Activated T-cell treated with anti-CD3 and anti-CD28 coated beads for 24 hours (primary cell): Measurements from ENCODE around the gene TP53TG3C.
"Not testable (repeated sequence)": the region's sequence is repeated elsewhere in the genome, so short reads cannot be mapped to it uniquely, and the experiment has no call there.

ENCODE experiments used
- DNase-seq: peaks from one replicate; pipeline ENCODE4 v3.0.0-alpha.2; 2020; ENCODE audit warnings: low read depth

Gene TP53TG3C

GRCh38 chr16:33193926-33194325 lies at the start of gene TP53TG3C:
TP53TG3C (plus strand) TSS chr16:33194226; CDS start chr16:33194294, 68 bp downstream.
- DNase-seq: not testable (repeated sequence)
